BLaER1 (cell line): ENCODE data around the gene TATDN2.
"Not testable (repeated sequence)": the region's sequence is repeated elsewhere in the genome, so short reads cannot be mapped to it uniquely, and the experiment has no call there.

Source experiments
- H3K27ac ChIP-seq: shearing (Covaris generic); formaldehyde crosslinking; 2 replicates; pipeline ENCODE4 v1.8.1; 2022
- H3K27me3 ChIP-seq: shearing (Covaris generic); formaldehyde crosslinking; 2 replicates; pipeline ENCODE4 v1.8.1; 2022
- H3K36me3 ChIP-seq: shearing (Covaris generic); formaldehyde crosslinking; 2 replicates; pipeline ENCODE4 v1.8.1; 2022
- H3K4me1 ChIP-seq: shearing (Covaris generic); formaldehyde crosslinking; 2 replicates; pipeline ENCODE4 v1.8.1; 2022
- H3K4me2 ChIP-seq: shearing (Covaris generic); formaldehyde crosslinking; 2 replicates; pipeline ENCODE4 v1.8.1; 2022
- H3K4me3 ChIP-seq: shearing (Covaris generic); formaldehyde crosslinking; 2 replicates; pipeline ENCODE4 v1.8.1; 2022
- H3K9ac ChIP-seq: shearing (Covaris generic); formaldehyde crosslinking; 2 replicates; pipeline ENCODE4 v1.8.1; 2022
- H3K9me3 ChIP-seq: shearing (Covaris generic); formaldehyde crosslinking; 2 replicates; pipeline ENCODE4 v1.8.1; 2022
- H4K20me1 ChIP-seq: shearing (Covaris generic); formaldehyde crosslinking; 2 replicates; pipeline ENCODE4 v1.8.1; 2022
- Cebpa-rat ChIP-seq: shearing (Covaris generic); IDR thresholded peaks from 2 replicates; pipeline ENCODE4 v1.8.1; 2022

The TATDN2 gene

GRCh38 chr3:10268116-10268515 is 19.9 kb downstream of the TATDN2 start:
- no peak overlapping the region for H3K9ac ChIP-seq
- H3K27me3 ChIP-seq = no peaks in the 10 kb centered on the region
- no peak overlapping the region for H3K27ac ChIP-seq
- peaks cover 13% of the 10 kb centered on the region for H3K4me1 ChIP-seq
- H3K36me3 ChIP-seq = peaks cover 99% of the 10 kb centered on the region
- no peaks in the 10 kb centered on the region for H3K9me3 ChIP-seq
- no peak overlapping the region for H3K4me3 ChIP-seq
- no peak overlapping the region for H3K4me2 ChIP-seq
- no peak for TF ChIP-seq Cebpa-rat
- H4K20me1 ChIP-seq = peaks cover 100% of the 10 kb centered on the region

- Histone ChIP-seq H4K20me1 (peaks cover 100% of the 10 kb centered on the region), H3K4me1 (peaks cover 21% of the 10 kb centered on the region), H3K9ac (no peak overlapping the region), H3K4me2 (no peak overlapping the region), H3K27ac (no peak overlapping the region), H3K36me3 (peaks cover 98% of the 10 kb centered on the region), H3K27me3 (no peaks in the 10 kb centered on the region), H3K9me3 (no peaks in the 10 kb centered on the region), H3K4me3 (no peak overlapping the region)
- TF ChIP-seq Cebpa-rat = no peak
Observed at GRCh38 chr3:10268930-10269329, 20.7 kb downstream of the TATDN2 start.

GRCh38 chr3:10269443-10269842 is 21.2 kb downstream of the TATDN2 start:
- Histone ChIP-seq H4K20me1 (peaks cover 100% of the 10 kb centered on the region), H3K4me3 (no peak overlapping the region), H3K4me2 (no peak overlapping the region), H3K9me3 (no peaks in the 10 kb centered on the region), H3K36me3 (peaks cover 98% of the 10 kb centered on the region), H3K9ac (no peak overlapping the region), H3K27me3 (no peaks in the 10 kb centered on the region), H3K27ac (no peak overlapping the region), H3K4me1 (peaks cover 26% of the 10 kb centered on the region)
- TF ChIP-seq Cebpa-rat = no peak

- H3K4me3 ChIP-seq, H3K9ac ChIP-seq, H3K9me3 ChIP-seq, H3K27me3 ChIP-seq, H3K27ac ChIP-seq: not testable (repeated sequence)
- peaks cover 100% of the 10 kb centered on the region for H4K20me1 ChIP-seq
- peak overlapping the region; percentile 67; the same call in 1 of the 2 replicates for H3K4me2 ChIP-seq
- peaks cover 99% of the 10 kb centered on the region for H3K36me3 ChIP-seq
- peaks cover 40% of the 10 kb centered on the region for H3K4me1 ChIP-seq
Observed at GRCh38 chr3:10272476-10272875, 24.2 kb downstream of the TATDN2 start.

- H3K4me2 ChIP-seq = peak overlapping the region; percentile 67
- TF ChIP-seq Cebpa-rat = no peak
- peaks cover 100% of the 10 kb centered on the region for H4K20me1 ChIP-seq
- H3K36me3 ChIP-seq = peaks cover 99% of the 10 kb centered on the region
- peaks cover 45% of the 10 kb centered on the region for H3K4me1 ChIP-seq
- H3K27me3 ChIP-seq = no peaks in the 10 kb centered on the region
- H3K27ac ChIP-seq = peak overlapping the region; percentile 49
- no peak overlapping the region; the same call in 1 of the 2 replicates for H3K9ac ChIP-seq
- H3K4me3 ChIP-seq = no peak overlapping the region
- H3K9me3 ChIP-seq = no peaks in the 10 kb centered on the region
Observed at GRCh38 chr3:10272977-10273376, 24.7 kb downstream of the TATDN2 start.

DNA sequence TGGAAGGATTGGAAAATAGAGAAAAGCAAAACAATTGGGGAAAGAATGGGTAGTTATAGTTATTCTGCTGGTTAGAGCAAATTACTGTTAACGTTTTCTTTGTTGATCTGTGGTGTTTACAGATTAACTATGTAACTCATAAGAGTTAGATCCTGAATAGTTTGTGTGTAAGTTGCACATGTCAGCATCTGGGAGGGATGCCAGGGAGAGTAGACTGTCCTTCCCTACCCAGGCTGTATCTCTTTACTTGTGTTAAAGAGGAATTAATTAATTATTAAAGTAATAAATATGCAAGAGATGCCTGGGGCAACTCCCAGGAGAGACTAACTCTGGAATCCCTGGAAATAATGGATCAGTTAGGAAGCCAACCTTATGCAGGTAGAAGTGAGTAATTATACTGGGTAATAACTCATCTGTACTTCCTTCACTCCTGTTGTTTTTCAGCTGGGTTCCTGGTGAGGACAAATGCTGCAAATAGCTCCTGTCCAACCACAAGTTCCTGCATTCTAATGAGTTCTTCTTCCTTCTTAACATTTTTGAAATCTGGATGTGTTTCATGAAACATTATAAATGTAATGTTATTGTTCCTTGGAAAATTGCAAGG is 25.5 kb downstream of the TATDN2 start:
- Histone ChIP-seq H3K27ac (no peak overlapping the region), H4K20me1 (peaks cover 100% of the 10 kb centered on the region), H3K9me3 (no peaks in the 10 kb centered on the region), H3K36me3 (peaks cover 99% of the 10 kb centered on the region), H3K27me3 (no peaks in the 10 kb centered on the region), H3K9ac (no peak overlapping the region; the same call in 1 of the 2 replicates), H3K4me1 (peaks cover 46% of the 10 kb centered on the region), H3K4me3 (no peak overlapping the region), H3K4me2 (peak overlapping the region; percentile 67)
- TF ChIP-seq Cebpa-rat = no peak

GRCh38 chr3:10274601-10275000 is 26.3 kb downstream of the TATDN2 start:
- Histone ChIP-seq H3K9ac (no peak overlapping the region), H3K4me3 (no peak overlapping the region), H3K36me3 (peaks cover 98% of the 10 kb centered on the region), H4K20me1 (peaks cover 93% of the 10 kb centered on the region), H3K4me1 (peaks cover 46% of the 10 kb centered on the region), H3K27ac (no peak overlapping the region), H3K27me3 (no peaks in the 10 kb centered on the region), H3K4me2 (peak overlapping the region; percentile 67; the same call in 1 of the 2 replicates), H3K9me3 (no peaks in the 10 kb centered on the region)
- no peak for TF ChIP-seq Cebpa-rat

GRCh38 chr3:10277115-10277625 is 28.9 kb downstream of the TATDN2 start:
- peak overlapping the region; percentile 27 for H3K4me2 ChIP-seq
- peaks cover 90% of the 10 kb centered on the region for H3K36me3 ChIP-seq
- H3K9ac ChIP-seq = no peak overlapping the region
- TF ChIP-seq Cebpa-rat = no peak
- no peaks in the 10 kb centered on the region for H3K27me3 ChIP-seq
- H3K4me1 ChIP-seq = peaks cover 65% of the 10 kb centered on the region
- H3K27ac ChIP-seq = 0 out of 2 replicates have a peak overlapping the region, but pooled peaks have one; percentile 0
- H3K9me3 ChIP-seq = no peaks in the 10 kb centered on the region
- peaks cover 68% of the 10 kb centered on the region for H4K20me1 ChIP-seq
- no peak overlapping the region for H3K4me3 ChIP-seq

DNA sequence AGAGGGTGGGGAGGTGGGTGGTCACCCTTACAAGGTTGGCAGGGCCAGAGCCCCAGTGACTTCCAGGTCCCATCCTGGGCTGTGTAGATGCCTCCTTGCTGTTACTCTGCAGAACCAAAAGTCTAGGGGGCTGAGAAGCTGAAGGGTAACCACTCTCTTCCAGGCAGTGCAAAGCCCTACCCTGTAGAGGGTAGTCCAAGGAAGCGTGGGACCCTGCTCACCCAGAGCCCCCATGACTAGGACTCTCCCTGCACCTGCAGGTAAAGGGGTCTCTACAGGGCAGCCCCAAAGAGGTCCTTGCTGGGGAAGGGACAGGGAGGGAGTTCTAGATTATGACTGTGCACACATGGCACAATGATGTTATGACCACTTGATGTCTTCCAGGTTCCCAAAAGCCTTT is 30.2 kb downstream of the TATDN2 start:
- TF ChIP-seq Cebpa-rat = no peak
- peaks cover 65% of the 10 kb centered on the region for H3K4me1 ChIP-seq
- peak overlapping the region; percentile 35; the same call in 1 of the 2 replicates for H3K27ac ChIP-seq
- peaks cover 54% of the 10 kb centered on the region for H4K20me1 ChIP-seq
- H3K4me3 ChIP-seq = no peak overlapping the region
- H3K27me3 ChIP-seq = no peaks in the 10 kb centered on the region
- H3K36me3 ChIP-seq = peaks cover 85% of the 10 kb centered on the region
- H3K9me3 ChIP-seq = no peaks in the 10 kb centered on the region
- no peak overlapping the region for H3K9ac ChIP-seq
- H3K4me2 ChIP-seq = no peak overlapping the region

- Histone ChIP-seq H4K20me1 (peaks cover 44% of the 10 kb centered on the region), H3K9ac (no peak overlapping the region), H3K4me2 (no peak overlapping the region), H3K36me3 (peaks cover 80% of the 10 kb centered on the region), H3K9me3 (no peaks in the 10 kb centered on the region), H3K4me3 (no peak overlapping the region), H3K4me1 (peaks cover 65% of the 10 kb centered on the region), H3K27ac (peak overlapping the region; percentile 0; the same call in 1 of the 2 replicates), H3K27me3 (no peaks in the 10 kb centered on the region)
- no peak for TF ChIP-seq Cebpa-rat
Observed at GRCh38 chr3:10279384-10280176, 31.3 kb downstream of the TATDN2 start.
